ELR (cell line): ENCODE results near the gene C11orf58.

ENCODE experiments used
- DNase-seq: peaks from one replicate; pipeline ENCODE4 v3.0.0-alpha.2; 2015; ENCODE audit warnings: low read depth

Gene C11orf58

DNA sequence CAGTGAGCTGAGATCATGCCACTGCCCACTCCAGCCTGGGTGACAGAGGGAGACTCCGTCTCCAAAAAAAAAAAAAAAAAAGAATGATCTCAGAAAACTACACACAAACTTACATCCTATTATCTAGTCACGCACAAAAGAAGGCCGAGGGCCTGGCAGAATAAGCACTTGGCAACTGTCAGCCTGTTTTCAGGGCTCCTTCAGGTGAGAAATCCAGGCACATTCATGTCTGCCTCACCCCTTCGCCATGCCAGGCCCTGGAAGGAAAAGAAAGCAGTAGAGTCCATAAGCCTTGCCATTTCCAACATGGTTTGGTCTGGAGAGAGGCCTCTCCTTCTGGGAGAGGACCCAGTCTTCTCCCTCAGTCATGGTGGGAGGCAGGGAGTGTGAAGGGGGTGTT, 30.9 kb downstream of the C11orf58 start:
- DNase-seq = no peak

DNA sequence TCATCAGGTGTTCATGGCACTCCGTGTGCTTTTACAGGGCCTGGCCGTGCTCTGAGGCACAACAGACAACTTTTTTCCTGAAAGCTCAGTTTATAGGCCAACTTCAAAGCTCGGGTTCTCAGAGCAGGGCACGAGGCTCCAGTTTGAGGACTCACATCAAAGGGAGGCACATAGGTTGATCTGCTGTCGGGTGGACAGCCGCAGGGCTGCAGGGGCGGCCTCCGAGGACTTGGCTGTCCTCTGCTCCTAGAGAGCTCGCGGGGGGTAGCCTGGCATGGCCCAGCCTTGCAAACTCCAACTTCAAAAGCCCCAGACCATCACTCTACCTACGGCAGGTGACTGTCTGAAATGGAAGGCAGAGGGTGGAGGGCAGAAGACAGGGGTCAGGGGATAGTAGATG, 31.6 kb downstream of the C11orf58 start:
- no peak for DNase-seq

DNA sequence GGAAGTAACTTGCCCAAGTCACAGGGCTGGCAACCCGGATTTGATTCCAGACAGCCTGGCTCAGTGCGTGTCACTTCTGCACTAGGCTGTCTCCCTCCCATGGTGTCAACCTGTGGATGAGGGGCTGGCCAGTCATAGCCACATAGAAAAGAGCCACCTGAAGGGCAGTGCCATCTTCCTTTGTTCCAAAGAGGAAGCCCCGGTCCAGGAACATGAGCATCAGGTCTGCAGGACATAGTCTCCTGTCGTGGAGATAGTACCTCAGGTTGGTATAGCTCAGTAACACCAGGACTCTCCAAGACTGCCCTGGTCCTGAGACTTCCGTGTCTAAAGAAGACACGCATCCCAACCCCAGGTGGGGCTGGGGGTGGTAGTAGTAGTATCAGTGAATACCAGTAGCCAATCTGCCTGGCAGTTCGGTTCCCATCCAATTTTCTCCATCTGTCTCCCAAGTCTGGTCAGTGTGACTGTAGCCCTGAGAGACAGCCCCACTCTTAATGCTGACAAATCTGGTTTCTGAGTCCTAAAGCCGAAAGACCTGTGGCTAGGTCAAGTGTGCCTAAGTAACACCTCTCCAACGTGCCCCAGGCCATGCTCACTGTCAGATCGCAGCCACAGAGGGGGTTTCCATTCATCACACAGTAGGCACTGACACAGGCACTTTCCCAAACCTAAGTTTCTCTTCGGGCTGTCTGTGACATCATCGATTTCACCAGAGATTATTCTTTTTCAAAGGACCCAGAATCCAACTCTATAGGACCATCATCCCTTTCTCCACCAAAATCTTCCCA, 33.1 kb downstream of the C11orf58 start:
- no peak for DNase-seq

DNA sequence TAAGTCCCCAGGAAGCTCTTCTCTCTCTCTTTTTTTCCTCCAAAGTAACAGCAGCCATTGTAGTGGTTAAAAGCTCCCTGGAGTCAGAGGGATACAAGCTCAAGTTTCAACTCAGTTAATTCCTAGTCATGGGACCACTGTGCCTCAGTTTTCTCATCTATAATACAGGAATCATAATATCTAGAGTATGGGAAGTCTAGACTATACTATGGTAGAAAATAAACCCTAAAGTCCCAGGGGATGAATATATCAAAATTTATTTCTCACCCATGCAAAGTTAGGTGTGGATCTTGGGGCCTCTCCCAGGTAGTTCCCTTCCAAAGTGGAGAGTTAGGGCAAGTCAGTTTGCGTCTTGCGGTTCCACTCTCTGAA, 33.7 kb downstream of the C11orf58 start:
- DNase-seq = no peak

DNA sequence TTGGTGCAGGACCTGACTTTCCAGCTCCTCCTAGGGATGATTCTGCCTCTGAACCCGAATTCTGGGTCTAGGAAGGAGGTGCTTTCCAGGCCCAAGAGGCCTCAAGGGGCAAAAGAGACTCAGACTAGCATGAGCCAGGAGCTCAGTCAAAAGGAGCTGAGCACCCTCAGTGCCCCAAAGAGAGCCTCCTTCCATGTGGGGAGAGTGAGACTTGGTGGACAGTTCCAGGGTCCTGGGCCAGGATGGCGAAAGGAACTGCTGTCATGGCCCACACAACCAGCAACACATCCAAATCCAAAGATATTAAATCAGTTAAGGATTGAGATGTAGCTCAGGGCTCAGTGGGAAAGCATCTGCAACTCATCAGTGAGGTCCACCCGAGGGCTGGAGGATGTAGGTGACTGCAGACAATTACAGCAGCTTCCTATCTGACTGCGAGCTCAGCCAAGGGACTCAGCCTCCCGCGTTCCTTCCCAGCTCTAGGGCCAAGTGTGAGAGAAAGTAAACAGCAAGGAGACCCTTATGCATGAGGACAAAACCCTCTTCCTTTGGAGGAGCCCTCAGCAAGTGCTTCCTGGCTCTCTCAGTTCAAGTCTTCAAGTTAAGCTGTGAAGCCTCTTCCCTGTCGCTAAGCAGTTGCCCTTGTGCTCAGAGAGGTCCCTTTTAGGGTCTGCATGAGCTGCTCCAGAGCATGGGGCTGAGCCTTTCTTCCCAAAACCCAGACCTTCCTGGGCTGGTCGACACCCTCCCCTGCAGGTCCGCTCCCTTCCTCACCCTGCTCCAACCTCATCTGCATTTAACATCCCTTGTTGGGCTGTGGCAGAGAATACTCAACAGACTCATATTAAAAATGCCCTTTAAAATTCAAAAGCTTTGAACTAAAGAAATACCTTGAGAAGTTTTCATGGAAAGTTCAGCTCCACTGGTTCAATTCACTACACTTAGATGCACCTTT, 35.8 kb downstream of the C11orf58 start:
- DNase-seq = no peak

DNA sequence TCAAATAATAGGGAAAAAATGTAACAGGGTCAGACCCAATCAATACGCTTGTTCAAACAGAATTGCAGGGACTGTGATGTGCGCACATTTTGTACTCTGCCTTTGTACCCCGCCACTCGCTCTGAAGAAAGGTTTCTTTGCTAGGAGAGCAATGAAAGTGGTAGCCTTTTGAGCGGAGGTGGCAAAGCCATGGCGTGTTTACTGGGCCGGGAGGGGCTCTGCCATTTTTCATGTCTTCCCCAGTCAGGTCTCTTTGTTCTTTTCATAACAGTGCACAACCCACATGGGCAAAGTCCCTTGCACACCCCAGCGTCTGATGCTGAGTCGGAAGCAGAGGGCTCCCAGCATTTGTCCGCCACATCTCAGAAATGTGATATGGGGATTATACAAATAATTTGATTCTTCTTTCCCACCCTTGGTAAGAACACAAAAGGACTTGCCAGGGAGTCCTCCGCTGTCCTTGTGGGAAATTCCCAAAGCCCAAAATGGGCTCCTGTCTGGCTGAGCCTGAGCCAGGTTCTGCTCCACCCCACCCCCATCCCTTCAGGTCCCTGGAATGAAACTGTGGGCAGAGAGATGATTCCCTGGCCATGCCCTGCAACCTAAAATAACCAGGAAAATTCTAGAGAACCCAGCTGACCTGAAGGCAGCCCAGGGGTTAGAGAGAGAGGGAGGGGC, 36.6 kb downstream of the C11orf58 start:
- no peak for DNase-seq

DNA sequence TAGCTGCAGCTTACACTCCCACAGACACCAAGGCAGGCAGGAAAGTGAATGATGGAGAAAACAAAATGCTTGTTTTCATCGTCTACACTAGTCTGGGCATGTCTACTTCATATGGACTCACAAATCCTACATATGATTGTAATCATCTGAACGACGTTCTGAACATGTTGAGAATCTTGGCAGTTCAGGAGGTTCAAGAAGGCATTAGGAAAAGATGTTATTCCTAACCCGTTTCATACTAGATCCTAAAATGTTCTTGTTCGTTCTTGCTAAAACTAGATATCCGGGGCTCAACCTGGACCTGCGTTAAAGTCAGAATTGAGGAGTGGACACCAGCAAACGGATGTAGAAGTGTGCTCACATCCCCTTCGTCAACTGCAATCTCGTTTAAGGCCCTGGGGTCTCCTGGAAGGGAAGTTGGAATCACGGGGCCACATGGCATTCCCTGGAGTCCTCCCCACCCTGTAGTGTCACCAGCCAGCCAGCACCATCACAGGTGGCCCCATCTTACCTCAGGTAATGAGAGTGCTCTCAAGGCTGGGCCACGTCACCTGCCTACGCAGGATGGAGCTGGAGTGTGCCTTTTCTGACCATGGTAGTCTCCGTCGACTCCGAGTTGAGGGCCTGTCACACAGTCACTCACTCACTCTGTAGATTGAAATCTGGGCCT, 37.3 kb downstream of the C11orf58 start:
- DNase-seq = no peak

DNA sequence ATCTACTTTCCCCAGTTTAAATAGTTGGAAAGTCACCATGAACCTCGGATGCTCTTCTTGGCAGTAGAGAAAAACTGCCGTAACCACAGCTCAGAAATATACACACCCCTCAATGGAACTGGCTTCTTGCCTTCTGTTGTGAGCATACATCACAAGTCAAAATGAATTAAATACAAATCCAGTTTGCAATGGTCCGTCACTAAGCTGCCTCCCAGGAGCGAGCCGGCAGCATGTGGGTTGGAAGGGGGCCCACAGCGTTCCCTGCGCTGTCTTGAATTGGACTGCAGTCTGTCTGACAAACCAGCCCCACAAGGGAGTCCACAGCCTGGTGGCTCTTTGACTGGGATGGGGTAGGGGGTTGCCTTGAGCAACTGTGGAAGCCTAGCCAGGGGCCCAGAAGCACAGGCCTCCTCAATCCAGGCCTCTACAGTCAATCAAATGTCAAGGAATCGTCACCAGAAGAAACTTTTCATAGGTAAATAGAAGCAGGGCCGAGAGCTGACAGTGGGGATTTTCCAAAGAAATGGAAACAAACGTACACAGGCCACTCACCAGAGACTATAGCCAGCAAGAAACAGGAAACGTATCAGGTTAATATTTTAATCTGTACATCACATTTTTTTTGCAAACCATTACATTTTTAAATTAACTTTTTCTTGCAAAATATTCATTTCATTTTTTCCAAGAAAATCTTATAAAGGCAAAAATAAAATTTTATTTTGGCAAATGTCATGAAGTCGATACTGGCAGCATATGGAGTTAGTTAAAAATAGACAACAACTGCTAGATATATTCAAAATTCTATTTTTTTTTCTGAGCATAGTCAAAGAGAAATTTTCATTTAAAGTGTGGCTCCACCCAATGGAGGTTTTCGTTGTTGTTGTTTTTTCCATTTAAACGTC, 38.5 kb downstream of the C11orf58 start:
- no peak for DNase-seq

DNA sequence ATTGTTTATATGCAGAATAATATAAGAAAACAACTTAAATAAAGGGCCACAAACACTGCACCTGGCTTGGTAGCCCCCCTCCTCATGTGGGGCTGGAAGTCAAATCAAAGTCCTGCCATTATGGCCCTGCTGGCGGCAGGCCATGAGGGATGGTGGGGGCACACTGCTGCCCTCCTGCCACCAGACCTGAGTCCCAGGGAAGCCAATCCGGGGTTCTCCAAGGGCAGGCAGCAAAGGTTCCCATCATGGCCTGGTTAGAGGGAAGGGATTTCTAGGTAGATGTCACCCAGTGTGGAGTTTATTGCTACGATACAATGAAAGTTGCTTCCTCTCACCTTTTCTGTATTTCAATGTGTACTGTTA, 39.1 kb downstream of the C11orf58 start:
- DNase-seq = no peak

DNA sequence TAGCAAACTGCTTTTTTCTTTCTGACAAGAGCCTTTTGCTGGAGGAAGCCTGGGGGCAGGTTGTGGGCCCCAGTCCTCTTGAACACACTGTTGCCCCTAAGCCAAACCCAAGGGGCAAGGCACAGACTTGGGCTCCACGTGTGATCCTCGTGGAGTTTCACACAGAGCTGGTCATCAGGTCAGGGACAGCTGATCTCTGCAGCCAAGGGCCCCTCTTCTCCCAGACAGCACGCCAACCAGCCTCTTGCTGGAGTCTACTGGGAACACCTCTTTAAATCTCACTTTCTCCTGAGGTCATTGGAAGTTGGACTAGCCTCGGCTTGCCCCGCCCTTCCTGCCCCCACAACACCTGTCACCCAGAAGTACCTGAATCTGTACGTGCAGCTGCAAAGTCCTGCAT, 39.8 kb downstream of the C11orf58 start:
- DNase-seq = no peak

DNA sequence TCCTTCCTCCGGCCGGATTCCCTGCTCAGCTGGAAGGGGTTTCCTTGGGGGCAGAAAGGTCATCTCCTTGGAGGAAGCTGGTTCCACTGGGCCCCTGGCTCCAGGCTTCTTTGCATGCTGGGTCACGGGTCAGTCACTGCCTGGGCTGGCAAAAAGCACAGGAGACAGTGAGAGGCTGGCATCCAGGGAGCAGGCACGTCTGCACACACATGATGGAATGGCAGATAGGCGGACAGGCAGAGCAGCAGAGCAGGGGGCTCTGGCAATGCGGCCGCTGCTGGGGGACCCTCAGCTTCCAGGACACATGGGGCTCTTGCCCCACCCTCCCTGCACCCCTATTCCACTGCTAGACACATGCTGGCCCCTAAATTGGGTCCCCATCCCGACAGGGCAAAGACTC, 40.4 kb downstream of the C11orf58 start:
- DNase-seq = no peak

DNA sequence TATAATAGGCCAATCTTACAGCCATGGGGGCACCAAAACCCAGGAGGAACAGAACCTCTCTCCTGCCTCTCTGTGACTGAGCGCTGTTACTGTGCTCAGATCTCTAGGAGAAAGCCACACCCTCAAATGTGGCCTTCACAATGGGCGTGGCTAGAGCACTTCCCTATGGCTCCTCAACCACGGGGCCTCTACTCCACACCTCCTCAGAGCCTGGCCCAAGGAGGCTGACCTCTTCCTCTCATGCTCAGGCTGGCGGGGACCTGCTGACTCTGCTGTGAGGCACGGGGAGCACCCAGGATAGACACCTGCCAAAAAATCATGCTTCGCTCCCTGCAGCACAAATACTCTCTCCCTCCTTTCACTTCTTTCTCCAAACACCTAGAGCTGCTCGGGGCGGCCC, 41.0 kb downstream of the C11orf58 start:
- no peak for DNase-seq

DNA sequence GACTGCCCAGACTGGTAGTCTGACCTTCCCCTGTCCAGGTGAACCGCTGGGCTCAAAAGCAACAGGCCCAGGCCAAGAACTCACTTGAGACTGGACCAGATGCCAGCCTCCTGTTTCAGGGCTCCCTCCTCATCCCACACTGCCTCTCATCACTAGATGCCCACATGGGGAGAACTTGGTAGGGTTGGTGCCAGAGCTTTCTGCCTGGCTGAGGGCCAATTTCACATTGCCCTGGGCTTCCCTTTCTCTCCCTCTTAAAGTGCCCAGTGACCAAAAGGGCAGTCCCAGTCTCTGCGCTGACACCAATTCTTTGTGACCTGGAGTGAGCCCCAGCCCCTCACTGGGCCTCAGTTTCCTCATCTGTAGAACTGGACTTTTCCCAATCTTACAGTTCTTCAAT, 41.7 kb downstream of the C11orf58 start:
- DNase-seq = no peak

DNA sequence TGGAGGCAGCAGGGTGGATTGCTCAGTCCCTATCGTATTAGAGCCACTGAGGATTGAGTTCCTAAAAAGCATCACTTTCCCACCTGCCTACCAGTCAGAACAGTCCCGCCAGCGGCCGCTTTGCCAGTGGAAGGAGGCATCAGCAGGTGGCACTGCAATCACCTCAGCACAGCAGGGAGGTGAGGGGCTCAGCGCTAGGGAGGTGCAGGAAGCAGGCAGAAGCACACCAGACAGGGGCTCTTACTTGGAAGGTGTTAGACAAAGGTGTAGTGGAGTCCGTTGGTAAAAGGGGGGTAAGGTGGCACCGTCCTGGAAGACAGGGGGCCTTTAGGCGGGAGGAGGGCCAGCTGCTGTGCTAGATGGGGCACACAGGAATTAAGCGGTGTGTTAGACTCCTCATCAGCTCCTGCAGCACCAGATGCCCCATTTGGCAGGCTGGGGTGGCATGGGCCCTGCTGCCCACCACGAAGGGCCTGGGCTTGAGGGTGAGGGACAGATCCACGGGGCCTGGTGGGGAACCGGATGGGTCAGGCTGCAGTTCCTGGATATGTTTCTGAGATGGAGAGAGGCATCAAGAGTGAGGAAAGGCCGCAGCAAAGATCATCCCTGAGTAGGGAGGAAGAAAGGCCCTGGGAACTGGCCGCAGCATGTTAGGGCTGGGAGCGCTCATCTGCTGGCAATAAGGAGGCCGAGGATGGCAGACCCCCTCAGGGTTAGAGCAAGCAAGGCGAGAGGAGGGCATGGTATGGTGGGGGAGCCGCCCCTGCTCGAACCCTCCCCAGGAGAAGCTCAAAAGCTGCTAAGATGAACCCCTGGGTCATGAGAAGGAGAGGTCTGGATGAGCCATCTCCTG, 42.5 kb downstream of the C11orf58 start:
- no peak for DNase-seq

DNA sequence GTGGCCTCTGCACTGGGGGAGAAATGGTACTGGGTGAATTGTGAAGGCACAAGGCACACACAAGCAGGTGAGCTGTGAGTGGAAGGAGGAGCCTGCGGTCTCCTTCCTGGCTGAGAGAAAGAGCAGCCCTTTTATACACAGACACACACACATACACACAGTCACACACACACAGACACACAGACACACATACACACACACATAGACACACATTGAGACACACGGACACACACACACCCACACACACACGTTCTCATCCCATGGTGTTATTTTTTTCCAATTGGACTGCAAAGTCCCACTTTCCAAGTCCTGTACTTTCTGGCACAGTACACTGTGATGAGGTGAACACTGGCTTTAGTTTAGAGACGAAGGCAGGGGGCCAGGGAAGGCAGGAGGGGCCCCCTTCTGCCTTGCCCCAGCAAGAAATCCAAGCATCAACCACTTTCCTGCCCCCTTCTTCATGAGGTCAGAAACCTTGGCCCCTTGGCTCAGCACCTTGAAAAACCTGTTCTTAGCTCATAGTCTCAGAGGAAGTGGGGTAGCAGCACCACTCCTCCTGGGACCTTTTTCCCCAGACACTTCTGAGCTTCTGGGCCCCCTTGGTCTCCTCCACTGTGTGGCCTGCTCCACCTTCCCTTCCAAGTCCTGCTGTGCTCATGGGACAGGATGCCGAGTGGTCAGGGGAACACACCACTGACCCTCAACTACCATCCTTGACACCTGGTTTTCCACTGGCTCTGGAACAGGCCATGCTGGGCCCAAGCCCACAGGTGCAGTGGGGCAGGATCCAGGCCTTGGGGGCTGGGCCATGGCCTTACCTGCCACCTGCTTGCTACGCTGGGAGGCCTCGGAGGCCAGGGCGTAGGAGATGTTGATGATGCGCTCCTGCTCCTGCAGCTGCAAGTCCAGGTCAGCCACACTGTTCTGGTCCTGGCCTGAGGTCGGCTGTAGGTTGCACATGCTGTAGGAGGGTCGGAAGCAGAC, 43.8 kb downstream of the C11orf58 start:
- no peak for DNase-seq

DNA sequence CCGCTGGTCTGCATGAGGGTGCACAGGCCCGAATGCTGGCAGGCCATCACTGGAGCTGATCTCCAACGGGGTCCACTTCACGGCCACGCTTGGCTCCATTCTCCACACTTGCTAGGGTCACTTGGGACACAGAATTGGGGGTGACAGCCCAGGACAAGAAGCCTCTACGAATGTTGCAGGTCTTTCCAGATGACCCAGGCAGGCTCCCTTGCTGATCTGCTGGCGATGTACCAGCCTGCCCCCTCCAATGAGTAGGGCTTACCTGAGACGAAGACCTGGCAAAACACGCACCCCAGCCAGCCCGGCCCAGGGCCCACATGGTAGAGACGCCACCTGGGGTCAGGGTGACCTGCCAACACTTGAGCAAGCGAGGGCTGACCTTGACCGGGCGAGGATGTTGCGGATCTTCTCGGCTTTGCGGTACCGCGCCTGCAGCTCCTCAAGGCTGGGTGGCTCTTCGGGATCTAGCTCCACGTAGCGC, 44.9 kb downstream of the C11orf58 start:
- no peak for DNase-seq

DNA sequence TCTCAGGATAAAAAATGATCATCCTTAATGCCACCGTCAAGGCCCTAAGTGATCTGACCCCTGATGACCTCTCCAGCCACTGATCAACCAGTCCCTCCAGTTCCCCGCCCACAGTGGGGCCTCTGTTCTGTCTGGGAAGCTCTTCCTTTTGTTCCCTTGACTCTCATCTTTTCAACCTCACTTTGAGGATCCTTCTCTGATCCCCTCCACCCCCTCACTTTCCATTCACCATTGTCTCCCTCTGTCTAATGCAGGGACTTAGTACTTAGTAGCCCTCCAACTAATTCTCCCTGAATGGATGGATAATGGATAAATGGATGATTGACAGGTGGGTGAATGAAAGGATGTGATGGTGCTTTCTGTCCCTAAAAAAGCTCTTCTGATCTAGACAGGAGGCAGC, 45.6 kb downstream of the C11orf58 start:
- no peak for DNase-seq

DNA sequence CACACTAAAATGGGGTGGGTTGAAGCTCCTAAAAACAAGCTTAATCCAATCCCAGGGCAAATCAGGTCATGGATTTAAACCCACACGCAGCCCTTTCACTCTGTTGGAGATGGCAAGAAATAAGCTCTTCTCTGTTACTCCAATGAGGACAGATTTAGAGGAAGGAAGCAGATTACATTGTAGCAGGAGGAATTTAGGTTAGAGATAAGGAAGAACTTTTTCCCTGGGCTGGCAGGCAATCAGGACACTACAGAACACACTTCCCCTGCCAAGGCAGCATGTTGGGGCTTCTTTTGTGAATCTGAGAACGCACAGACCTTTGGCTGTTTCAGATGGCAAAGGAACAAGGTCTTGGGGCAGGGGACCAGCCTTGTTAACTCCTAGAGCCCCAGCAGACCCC, 46.2 kb downstream of the C11orf58 start:
- DNase-seq = no peak
